Astrocyte (in vitro differentiated cells and primary cell): ENCODE data around the gene PLXNB2. TPM values are rescaled to one million over a fixed set of nuclear protein-coding genes. Genes with fewer than 3 reads are reported as not detected.
A peak's percentile ranks its signal among the peaks of the same experiment; 100 is the strongest.

Experiments used
- DNase-seq: peaks from one replicate; pipeline ENCODE4 v3.0.0-alpha.2; 2010; ENCODE audit warnings: low read depth
- FAIRE-seq: peaks from 2 replicates; lab custom pipeline; 2011; peaks lifted over from hg19 to GRCh38; lab: Jason Lieb, UNC
- H2AFZ ChIP-seq: 2 replicates; pipeline ENCODE4 v1.6.0; 2012; ENCODE audit warnings: low read depth, low read length, inconsistent platforms
- H3K27ac ChIP-seq: 2 replicates; pipeline ENCODE4 v1.5.1; 2011; ENCODE audit warnings: low read depth, low read length, inconsistent platforms
- H3K27me3 ChIP-seq: 2 replicates; pipeline ENCODE4 v1.6.0; 2011; ENCODE audit warnings: low read length, inconsistent platforms; ENCODE audit not compliant: insufficient read depth
- H3K36me3 ChIP-seq: 2 replicates; pipeline ENCODE4 v1.5.1; 2011; ENCODE audit warnings: low read length, inconsistent platforms; ENCODE audit not compliant: insufficient read depth
- H3K4me1 ChIP-seq: 2 replicates; pipeline ENCODE4 v1.5.1; 2011; ENCODE audit warnings: low read length, inconsistent platforms; ENCODE audit not compliant: insufficient read depth
- H3K4me2 ChIP-seq: 2 replicates; pipeline ENCODE4 v1.6.0; 2012; ENCODE audit warnings: low read length, inconsistent platforms
- H3K4me3 ChIP-seq: 2 replicates; pipeline ENCODE4 v1.5.1; 2011; ENCODE audit warnings: low read depth, mild to moderate bottlenecking, low read length, inconsistent platforms; ENCODE audit not compliant: insufficient read depth
- H3K79me2 ChIP-seq: 2 replicates; pipeline ENCODE4 v1.6.0; 2012; ENCODE audit warnings: mild to moderate bottlenecking, low read length, inconsistent platforms; ENCODE audit not compliant: insufficient read depth
- H3K9ac ChIP-seq: 2 replicates; pipeline ENCODE4 v1.6.0; 2012; ENCODE audit warnings: mild to moderate bottlenecking, low read length, inconsistent platforms
- H3K9me3 ChIP-seq: 2 replicates; pipeline ENCODE4 v1.5.1; 2012; ENCODE audit warnings: low read depth, mild to moderate bottlenecking, low read length, inconsistent platforms; ENCODE audit not compliant: insufficient read depth
- H4K20me1 ChIP-seq: 2 replicates; pipeline ENCODE4 v1.6.0; 2012; ENCODE audit warnings: low read length, inconsistent platforms; ENCODE audit not compliant: insufficient read depth
- H3K27ac Mint-ChIP-seq: one replicate; pipeline ENCODE4 v1.8.0; 2021; ENCODE audit warnings: mild to moderate bottlenecking, mixed read lengths; ENCODE audit not compliant: unreplicated experiment
- H3K27me3 Mint-ChIP-seq: one replicate; pipeline ENCODE4 v1.8.0; 2021; ENCODE audit warnings: low read depth, mixed read lengths; ENCODE audit not compliant: unreplicated experiment
- H3K36me3 Mint-ChIP-seq: one replicate; pipeline ENCODE4 v1.8.0; 2021; ENCODE audit warnings: low read depth, mixed read lengths; ENCODE audit not compliant: unreplicated experiment
- H3K4me1 Mint-ChIP-seq: one replicate; pipeline ENCODE4 v1.8.0; 2021; ENCODE audit warnings: low read depth, mixed read lengths; ENCODE audit not compliant: unreplicated experiment
- H3K4me3 Mint-ChIP-seq: one replicate; pipeline ENCODE4 v1.8.0; 2021; ENCODE audit warnings: mild to moderate bottlenecking, moderate library complexity, mixed read lengths; ENCODE audit not compliant: unreplicated experiment
- H3K9me3 Mint-ChIP-seq: one replicate; pipeline ENCODE4 v1.8.0; 2021; ENCODE audit warnings: mild to moderate bottlenecking, mixed read lengths; ENCODE audit not compliant: unreplicated experiment
- EZH2 ChIP-seq: IDR thresholded peaks from 2 replicates; pipeline ENCODE4 v1.6.1; 2012; ENCODE audit warnings: mild to moderate bottlenecking, low read length, inconsistent platforms; ENCODE audit not compliant: insufficient read depth
- total RNA-seq: library from RNA; stranded (reverse); gene quantifications from 2 replicates; pipeline ENCODE4 v1.2.1, GENCODE V29; 2021
- TF ChIP-seq, protein P1 (sequence below): IDR thresholded peaks from 2 replicates; pipeline ENCODE4 v1.5.1; 2011; ENCODE audit warnings: low read depth, mild to moderate bottlenecking, inconsistent platforms, low read length, moderate library complexity; ENCODE audit not compliant: insufficient read depth

The PLXNB2 gene
- total RNA-seq, 1 donor from 2014 or later: 327 TPM

GRCh38 chr22:50255099-50255498, 52.3 kb downstream of the PLXNB2 start:
- peaks cover 9% of the 10 kb centered on the region for H3K4me1 ChIP-seq
- no peak for FAIRE-seq

GRCh38 chr22:50253941-50254340, 53.5 kb downstream of the PLXNB2 start:
- FAIRE-seq (no peak), DNase-seq (no peak)
- peaks cover 2% of the 10 kb centered on the region for H3K36me3 Mint-ChIP-seq
- H3K27me3 Mint-ChIP-seq: no peaks in the 10 kb centered on the region
- Histone ChIP-seq H3K4me1 (peaks cover 10% of the 10 kb centered on the region), H3K9me3 (no peaks in the 10 kb centered on the region), H3K27ac (no peak overlapping the region), H3K27me3 (no peaks in the 10 kb centered on the region), H2AFZ (no peak overlapping the region), H3K4me2 (no peak overlapping the region), H4K20me1 (peaks cover 44% of the 10 kb centered on the region), H3K4me3 (no peak overlapping the region), H3K9ac (no peak overlapping the region), H3K79me2 (peaks cover 22% of the 10 kb centered on the region), H3K36me3 (no peaks in the 10 kb centered on the region)
- peaks cover 7% of the 10 kb centered on the region for H3K4me1 Mint-ChIP-seq
- no peak overlapping the region for H3K4me3 Mint-ChIP-seq
- TF ChIP-seq, protein P1, sequence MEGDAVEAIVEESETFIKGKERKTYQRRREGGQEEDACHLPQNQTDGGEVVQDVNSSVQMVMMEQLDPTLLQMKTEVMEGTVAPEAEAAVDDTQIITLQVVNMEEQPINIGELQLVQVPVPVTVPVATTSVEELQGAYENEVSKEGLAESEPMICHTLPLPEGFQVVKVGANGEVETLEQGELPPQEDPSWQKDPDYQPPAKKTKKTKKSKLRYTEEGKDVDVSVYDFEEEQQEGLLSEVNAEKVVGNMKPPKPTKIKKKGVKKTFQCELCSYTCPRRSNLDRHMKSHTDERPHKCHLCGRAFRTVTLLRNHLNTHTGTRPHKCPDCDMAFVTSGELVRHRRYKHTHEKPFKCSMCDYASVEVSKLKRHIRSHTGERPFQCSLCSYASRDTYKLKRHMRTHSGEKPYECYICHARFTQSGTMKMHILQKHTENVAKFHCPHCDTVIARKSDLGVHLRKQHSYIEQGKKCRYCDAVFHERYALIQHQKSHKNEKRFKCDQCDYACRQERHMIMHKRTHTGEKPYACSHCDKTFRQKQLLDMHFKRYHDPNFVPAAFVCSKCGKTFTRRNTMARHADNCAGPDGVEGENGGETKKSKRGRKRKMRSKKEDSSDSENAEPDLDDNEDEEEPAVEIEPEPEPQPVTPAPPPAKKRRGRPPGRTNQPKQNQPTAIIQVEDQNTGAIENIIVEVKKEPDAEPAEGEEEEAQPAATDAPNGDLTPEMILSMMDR: no peak
- TF ChIP-seq EZH2: no peak
- no peaks in the 10 kb centered on the region for H3K9me3 Mint-ChIP-seq
- H3K27ac Mint-ChIP-seq: no peak overlapping the region

More at GRCh38 chr22:50255099-50255498, 52.3 kb downstream of the PLXNB2 start:
- H3K4me1 Mint-ChIP-seq: peaks cover 9% of the 10 kb centered on the region
- Histone ChIP-seq H3K4me3 (no peak overlapping the region), H3K27ac (no peak overlapping the region), H3K79me2 (peaks cover 23% of the 10 kb centered on the region), H3K4me2 (no peak overlapping the region), H4K20me1 (peaks cover 36% of the 10 kb centered on the region), H3K9ac (no peak overlapping the region), H3K36me3 (no peaks in the 10 kb centered on the region), H2AFZ (no peak overlapping the region), H3K9me3 (no peaks in the 10 kb centered on the region), H3K27me3 (no peaks in the 10 kb centered on the region)
- TF ChIP-seq EZH2: no peak
- TF ChIP-seq, protein P1: no peak
- no peaks in the 10 kb centered on the region for H3K27me3 Mint-ChIP-seq
- H3K9me3 Mint-ChIP-seq: no peaks in the 10 kb centered on the region
- no peak overlapping the region for H3K27ac Mint-ChIP-seq
- DNase-seq: no peak
- H3K36me3 Mint-ChIP-seq: peaks cover 2% of the 10 kb centered on the region
- H3K4me3 Mint-ChIP-seq: no peak overlapping the region

- Histone ChIP-seq H3K36me3 (no peaks in the 10 kb centered on the region), H3K27me3 (no peaks in the 10 kb centered on the region), H3K4me3 (no peak overlapping the region), H3K27ac (no peak overlapping the region), H3K4me2 (no peak overlapping the region), H3K4me1 (peaks cover 10% of the 10 kb centered on the region), H3K9ac (no peak overlapping the region), H3K9me3 (no peaks in the 10 kb centered on the region), H3K79me2 (peaks cover 16% of the 10 kb centered on the region), H4K20me1 (peaks cover 41% of the 10 kb centered on the region), H2AFZ (no peak overlapping the region)
- FAIRE-seq: no peak
- H3K36me3 Mint-ChIP-seq: peaks cover 2% of the 10 kb centered on the region
- H3K4me3 Mint-ChIP-seq: peak overlapping the region; percentile 27
- peaks cover 2% of the 10 kb centered on the region for H3K4me1 Mint-ChIP-seq
- H3K27ac Mint-ChIP-seq: no peak overlapping the region
- no peaks in the 10 kb centered on the region for H3K9me3 Mint-ChIP-seq
- DNase-seq: no peak
- no peaks in the 10 kb centered on the region for H3K27me3 Mint-ChIP-seq
- TF ChIP-seq EZH2: no peak
- TF ChIP-seq, protein P1: no peak
Observed at GRCh38 chr22:50253046-50253915, 54.2 kb downstream of the PLXNB2 start.
